Measurements from ENCODE around the gene RASGRF2.

Gene RASGRF2

GRCh38 chr5:81166430-81166829 is 206.3 kb downstream of the RASGRF2 start:
- FAIRE-seq (no peak), DNase-seq (ENCODE audit: insufficient read length) (no peak)
- TF ChIP-seq POLR2AphosphoS5 (IDR thresholded peaks at IDR 0.05; ENCODE audit: low read depth, low read length) = no peak
- no peak for TF ChIP-seq TAF1 (IDR thresholded peaks at IDR 0.05; ENCODE audit: borderline replicate concordance, low read depth, low read length)
- TF ChIP-seq POLR2A (IDR thresholded peaks at IDR 0.05; ENCODE audit: low read depth, low read length) = no peak

- DNase-seq (ENCODE audit: insufficient read length) = no peak
- FAIRE-seq = no peak
- no peak for TF ChIP-seq TAF1 (IDR thresholded peaks at IDR 0.05; ENCODE audit: borderline replicate concordance, low read depth, low read length)
These were observed 206.9 kb downstream of the RASGRF2 start for GRCh38 chr5:81167078-81167477.

GRCh38 chr5:81167544-81167943 is 207.4 kb downstream of the RASGRF2 start:
- TF ChIP-seq POLR2A (IDR thresholded peaks at IDR 0.05; ENCODE audit: low read depth, low read length) (no peak), TAF1 (IDR thresholded peaks at IDR 0.05; ENCODE audit: borderline replicate concordance, low read depth, low read length) (no peak), POLR2AphosphoS5 (IDR thresholded peaks at IDR 0.05; ENCODE audit: low read depth, low read length) (no peak)
- DNase-seq (ENCODE audit: insufficient read length) (no peak), FAIRE-seq (no peak)

DNA sequence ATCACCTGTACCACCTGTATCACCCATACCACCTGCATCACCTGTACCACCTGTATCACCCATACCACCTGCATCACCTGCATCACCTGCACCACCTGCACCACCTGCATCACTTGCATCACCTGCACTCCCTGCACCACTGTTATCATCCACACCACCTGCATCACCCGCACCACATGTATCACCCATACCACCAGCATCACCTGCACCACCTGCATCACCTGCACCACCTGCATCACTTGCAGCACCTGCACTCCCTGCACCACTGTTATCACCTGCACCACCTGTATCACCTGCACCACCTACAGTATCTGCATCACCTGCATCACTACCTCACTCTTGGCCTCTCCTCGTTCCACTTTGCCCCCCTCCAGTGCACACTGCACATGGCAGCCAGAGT is 209.8 kb downstream of the RASGRF2 start:
- TF ChIP-seq POLR2A (IDR thresholded peaks at IDR 0.05; ENCODE audit: low read depth, low read length) = no peak
- no peak for TF ChIP-seq TAF1 (IDR thresholded peaks at IDR 0.05; ENCODE audit: borderline replicate concordance, low read depth, low read length)
- no peak for TF ChIP-seq POLR2AphosphoS5 (IDR thresholded peaks at IDR 0.05; ENCODE audit: low read depth, low read length)
- FAIRE-seq (no peak), DNase-seq (ENCODE audit: insufficient read length) (no peak)

- no peak for FAIRE-seq
- no peak for DNase-seq (ENCODE audit: insufficient read length)
- no peak for TF ChIP-seq POLR2A (IDR thresholded peaks at IDR 0.05; ENCODE audit: low read depth, low read length)
- no peak for TF ChIP-seq POLR2AphosphoS5 (IDR thresholded peaks at IDR 0.05; ENCODE audit: low read depth, low read length)
- no peak for TF ChIP-seq TAF1 (IDR thresholded peaks at IDR 0.05; ENCODE audit: borderline replicate concordance, low read depth, low read length)
These were observed 211.6 kb downstream of the RASGRF2 start for GRCh38 chr5:81171769-81172168.

DNA sequence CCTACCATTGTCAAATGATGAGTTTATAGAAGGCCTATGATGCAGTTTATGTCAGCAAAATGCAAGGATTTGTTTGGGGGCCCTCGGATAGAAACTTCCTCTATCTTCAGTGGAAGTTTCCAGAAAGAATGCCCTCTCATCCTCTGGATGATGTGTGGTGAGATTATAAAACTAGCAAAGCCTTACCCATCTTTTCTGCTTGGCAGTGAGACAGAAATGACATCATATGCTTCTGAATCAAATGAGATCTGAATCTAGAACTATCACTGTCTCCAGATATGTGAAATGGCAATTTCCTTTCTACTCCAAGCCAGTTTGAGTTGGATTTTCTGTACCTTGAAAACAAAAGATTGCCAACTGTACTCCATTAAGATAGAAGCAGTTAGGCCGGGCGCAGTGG is 212.5 kb downstream of the RASGRF2 start:
- no peak for FAIRE-seq
- TF ChIP-seq POLR2AphosphoS5 (IDR thresholded peaks at IDR 0.05; ENCODE audit: low read depth, low read length) (no peak), TAF1 (IDR thresholded peaks at IDR 0.05; ENCODE audit: borderline replicate concordance, low read depth, low read length) (no peak), POLR2A (IDR thresholded peaks at IDR 0.05; ENCODE audit: low read depth, low read length) (no peak)
- DNase-seq (ENCODE audit: insufficient read length) = no peak

GRCh38 chr5:81177061-81177460 is 216.9 kb downstream of the RASGRF2 start:
- FAIRE-seq (no peak), DNase-seq (ENCODE audit: insufficient read length) (no peak)
- no peak for TF ChIP-seq POLR2AphosphoS5 (IDR thresholded peaks at IDR 0.05; ENCODE audit: low read depth, low read length)
- no peak for TF ChIP-seq POLR2A (IDR thresholded peaks at IDR 0.05; ENCODE audit: low read depth, low read length)
- TF ChIP-seq TAF1 (IDR thresholded peaks at IDR 0.05; ENCODE audit: borderline replicate concordance, low read depth, low read length) = no peak

DNA sequence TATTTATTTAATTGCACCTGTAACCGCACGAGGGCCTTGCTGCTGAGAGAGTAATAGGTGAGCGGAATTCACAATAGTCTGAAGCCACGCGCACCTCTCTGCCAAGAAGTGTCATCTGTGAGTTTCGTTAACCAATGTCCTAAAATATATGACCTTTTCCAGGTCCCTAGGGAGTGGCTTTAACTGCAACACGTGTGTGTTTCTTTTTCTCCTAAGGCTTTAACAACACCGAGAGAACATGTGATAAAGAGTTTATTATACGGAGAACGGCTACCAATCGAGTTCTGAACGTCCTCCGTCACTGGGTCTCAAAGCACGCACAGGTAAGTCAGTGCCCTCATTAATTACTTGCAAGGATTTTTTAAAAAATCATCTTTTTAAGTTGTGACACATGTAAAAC is 219.8 kb downstream of the RASGRF2 start:
- DNase-seq (ENCODE audit: insufficient read length) (no peak), FAIRE-seq (no peak)
- TF ChIP-seq POLR2A (IDR thresholded peaks at IDR 0.05; ENCODE audit: low read depth, low read length) (no peak), TAF1 (IDR thresholded peaks at IDR 0.05; ENCODE audit: borderline replicate concordance, low read depth, low read length) (no peak), POLR2AphosphoS5 (IDR thresholded peaks at IDR 0.05; ENCODE audit: low read depth, low read length) (no peak)

DNA sequence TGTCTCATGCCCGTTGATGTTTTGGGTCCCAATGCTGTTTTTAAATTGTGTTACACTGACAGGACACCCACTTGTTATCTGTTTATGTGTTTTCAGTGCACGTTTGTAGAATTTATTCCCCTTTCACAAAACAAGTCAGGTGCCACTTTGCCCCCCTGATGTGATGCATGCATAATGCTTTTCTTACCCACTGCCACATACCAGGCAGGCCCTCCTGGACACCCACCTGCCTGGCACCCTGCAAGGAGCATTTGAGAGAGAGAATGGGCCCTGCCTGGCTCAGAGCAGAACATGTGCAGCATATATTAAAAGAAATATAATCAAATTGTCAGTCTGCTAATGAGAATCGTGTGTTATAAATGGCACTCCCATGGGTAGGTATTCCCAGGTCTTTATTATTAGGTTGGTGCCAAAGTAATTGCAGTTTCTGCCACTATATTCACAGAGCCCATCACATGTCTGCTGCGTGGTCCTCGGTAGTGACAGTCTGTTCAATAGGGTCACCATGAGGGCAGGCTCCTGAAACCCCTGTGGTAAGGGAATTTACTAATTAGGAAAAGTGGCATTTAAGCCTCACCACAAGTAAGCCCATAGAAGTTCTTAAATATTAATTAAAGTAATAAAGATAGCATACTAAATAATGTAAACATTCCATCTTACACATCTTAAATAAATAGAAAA is 220.8 kb downstream of the RASGRF2 start:
- TF ChIP-seq POLR2AphosphoS5 (IDR thresholded peaks at IDR 0.05; ENCODE audit: low read depth, low read length) (no peak), POLR2A (IDR thresholded peaks at IDR 0.05; ENCODE audit: low read depth, low read length) (no peak), TAF1 (IDR thresholded peaks at IDR 0.05; ENCODE audit: borderline replicate concordance, low read depth, low read length) (no peak)
- FAIRE-seq = peak; percentile 38

DNA sequence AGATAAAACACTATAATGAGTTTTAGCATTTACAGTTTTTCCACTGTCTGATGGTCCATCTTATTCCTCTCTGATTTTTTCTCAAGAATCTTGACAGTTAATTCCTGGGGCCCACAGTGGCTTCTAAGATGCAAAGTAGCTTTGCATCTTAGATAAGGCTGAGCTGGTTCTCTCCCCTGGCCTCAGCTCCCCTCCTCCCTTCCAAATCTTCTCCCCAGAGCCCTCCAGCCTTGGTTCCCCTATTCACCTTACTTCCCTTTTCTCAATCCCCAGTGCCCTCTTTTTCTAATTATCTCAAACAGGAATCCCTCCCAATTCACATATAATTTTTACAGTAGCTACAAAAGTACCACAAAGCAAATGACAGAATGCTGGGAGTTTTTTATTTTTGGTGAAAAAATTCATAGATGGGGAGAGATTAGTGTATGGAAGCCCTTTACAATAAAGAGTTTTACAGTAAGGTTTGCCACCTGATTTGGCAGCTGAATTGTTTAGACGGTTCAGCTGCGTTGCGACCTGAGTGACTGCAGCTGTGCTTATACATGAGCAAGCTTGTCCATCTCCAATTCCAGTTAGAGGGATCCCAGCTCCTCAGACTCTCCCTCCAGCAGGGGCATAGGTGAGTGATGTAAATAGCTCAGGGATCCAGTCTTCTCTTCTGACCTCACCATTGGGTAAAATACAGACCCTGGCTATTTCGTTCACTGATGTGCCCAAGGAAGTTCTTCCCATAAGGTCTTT is 221.6 kb downstream of the RASGRF2 start:
- no peak for DNase-seq (ENCODE audit: insufficient read length)
- peak; percentile 51 for FAIRE-seq

More for the DNA sequence above, 220.8 kb downstream of the RASGRF2 start:
- DNase-seq (ENCODE audit: insufficient read length) = no peak

DNA sequence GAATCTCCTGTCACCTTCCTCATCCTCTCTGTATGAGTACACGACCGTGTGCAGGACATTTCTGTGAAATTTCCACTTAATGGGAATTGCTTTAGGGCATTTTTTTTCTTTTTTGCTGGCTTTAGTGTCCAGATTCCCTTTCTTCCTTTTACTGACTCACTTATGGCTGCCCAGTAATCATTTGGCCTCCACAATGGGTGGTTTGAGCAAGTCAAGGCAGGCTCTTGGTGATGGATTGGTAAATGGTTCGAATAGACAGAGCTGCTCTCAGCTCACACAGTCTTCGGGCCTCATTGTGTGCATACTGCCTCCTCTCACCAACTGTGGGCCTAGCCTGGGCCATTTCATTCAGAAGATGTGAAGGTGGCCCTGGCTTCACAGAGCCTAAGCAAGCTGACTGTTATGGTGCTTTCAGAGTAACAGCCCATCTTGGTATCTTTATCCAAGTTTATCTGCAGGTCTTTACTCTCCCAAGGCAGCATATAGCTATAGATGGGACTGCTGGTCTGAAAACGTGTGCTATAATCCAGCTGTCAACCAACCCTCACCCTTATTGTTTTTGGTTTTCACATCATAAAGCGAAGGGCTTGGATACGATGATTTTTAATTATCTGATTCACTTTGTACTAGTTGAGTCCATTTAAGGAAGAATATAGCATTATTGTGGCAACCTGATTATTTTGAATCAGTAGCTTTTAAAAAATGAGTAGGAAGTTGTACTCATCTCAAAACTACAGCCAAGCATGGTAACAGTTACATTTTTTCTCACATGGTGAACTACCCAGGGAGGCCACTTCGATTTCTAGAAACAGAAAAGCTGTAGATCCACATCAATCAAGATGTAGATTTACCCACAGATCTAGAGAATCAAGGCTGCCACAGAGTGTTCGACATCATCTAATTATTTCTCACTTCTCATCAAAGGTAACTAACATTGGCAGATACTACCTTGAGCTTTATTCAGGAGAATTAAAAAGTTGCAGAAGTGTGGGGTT is 222.5 kb downstream of the RASGRF2 start:
- DNase-seq (ENCODE audit: insufficient read length) = no peak
- peak; percentile 76 for FAIRE-seq
- no peak for TF ChIP-seq POLR2A (IDR thresholded peaks at IDR 0.05; ENCODE audit: low read depth, low read length)
- no peak for TF ChIP-seq TAF1 (IDR thresholded peaks at IDR 0.05; ENCODE audit: borderline replicate concordance, low read depth, low read length)
- TF ChIP-seq POLR2AphosphoS5 (IDR thresholded peaks at IDR 0.05; ENCODE audit: low read depth, low read length) = no peak

More for the DNA sequence above, 221.6 kb downstream of the RASGRF2 start:
- TF ChIP-seq POLR2A (IDR thresholded peaks at IDR 0.05; ENCODE audit: low read depth, low read length) (no peak), TAF1 (IDR thresholded peaks at IDR 0.05; ENCODE audit: borderline replicate concordance, low read depth, low read length) (no peak)
